ENCODE measurements around the gene SDHAF2. TPM values are rescaled to one million over a fixed set of nuclear protein-coding genes. Genes with fewer than 3 reads are reported as not detected.
A peak's percentile ranks its signal among the peaks of the same experiment; 100 is the strongest.
"Not testable (repeated sequence)": the region's sequence is repeated elsewhere in the genome, so short reads cannot be mapped to it uniquely, and the experiment has no call there.

The SDHAF2 gene
- 68.5 TPM for total RNA-seq

DNA sequence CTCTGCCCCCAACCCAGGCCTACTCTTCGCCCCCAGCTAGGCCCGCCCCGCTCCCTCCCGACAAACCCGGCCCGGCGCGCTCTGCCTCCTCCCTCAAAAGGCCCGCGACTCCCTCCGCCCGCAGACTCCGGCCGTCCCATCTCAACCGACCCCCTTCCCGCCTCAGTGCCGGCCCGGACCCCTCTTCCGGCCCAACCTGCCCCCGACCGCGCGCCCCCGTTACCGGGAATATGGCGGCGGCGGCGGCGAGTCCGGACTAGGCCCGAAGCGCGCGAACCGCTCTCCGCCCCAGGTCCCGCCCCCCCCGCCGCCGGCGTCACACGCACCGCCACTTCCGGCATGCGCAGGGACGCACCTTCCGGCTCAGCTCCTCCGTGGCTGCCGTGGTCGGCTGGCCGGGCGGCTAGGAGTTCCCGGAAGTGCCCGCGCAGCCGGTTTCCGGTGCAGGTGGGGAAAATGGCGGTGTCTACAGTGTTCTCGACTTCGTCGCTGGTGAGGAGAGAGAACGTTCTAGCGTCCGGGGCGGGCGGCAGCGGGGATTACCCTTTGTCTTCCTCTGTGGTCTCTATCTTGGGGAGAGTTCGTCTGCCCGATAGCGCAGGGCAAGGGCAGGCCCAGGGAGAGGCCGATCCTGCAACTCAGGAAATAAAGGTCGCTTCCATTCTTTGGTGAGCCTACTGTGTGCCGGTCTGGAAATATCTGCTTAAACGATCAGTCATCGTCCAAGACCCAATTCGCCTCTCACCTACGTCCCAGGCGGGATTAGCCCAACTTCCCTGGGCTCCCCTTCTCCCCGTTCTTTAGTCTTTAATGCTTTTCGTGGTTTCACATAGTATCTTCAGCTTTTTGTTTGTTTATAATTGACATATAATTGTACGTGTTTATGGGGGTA lies at the start of gene SDHAF2, which contains the start of gene CPSF7:
TSS of gene SDHAF2 (plus strand) at position 434 of the 892 bp plus-strand sequence. CDS start at position 457, 23 bp downstream.
TSS of gene CPSF7 (minus strand) at position 285 of the 892 bp plus-strand sequence. CDS start 740 bp downstream, outside the sequence.
- FAIRE-seq (no peak), DNase-seq (ENCODE audit: low spot score in 2 of 2) (peak; percentile 95)

DNA sequence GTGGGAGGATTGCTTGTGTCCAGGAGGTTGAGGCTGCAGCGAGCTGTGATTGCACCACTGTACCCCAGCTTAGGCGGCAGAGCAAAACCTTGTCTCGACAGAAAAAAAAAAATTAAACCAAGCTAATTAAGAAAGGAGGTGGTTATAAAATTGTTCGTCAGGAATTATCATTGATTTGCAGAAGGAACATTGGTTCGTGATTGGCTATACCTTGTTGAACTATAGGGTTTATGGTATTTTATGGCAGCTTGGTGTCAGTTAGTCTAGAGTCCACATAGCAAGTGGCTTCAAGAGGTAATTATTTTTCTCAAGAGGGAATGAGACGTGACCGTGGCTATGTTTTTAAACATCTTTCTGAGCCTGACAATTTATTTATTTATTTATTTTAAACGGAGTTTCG lies 49.0 kb upstream of the SDHAF2 start:
- FAIRE-seq (no peak), DNase-seq (ENCODE audit: low spot score in 2 of 2) (no peak)

DNA sequence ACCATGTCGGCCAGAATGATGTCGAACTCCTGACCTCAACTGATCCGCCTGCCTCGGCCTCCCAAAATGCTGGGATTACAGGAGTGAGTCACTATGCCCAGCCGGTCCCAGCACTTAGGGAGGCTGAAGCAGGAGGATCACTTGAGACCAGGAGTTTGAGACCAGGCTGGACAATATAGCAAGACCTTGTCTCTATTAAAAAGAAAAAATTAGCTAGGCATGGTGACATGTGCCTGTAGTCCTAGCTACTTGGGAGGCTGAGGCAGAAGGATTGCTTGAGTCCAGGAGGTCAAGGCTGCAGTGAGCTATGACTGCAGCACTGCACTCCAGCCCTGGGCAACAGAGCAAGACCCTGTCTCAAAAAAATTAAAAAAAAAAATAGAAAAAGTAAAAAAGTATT lies 46.1 kb upstream of the SDHAF2 start:
- DNase-seq (ENCODE audit: low spot score in 2 of 2); FAIRE-seq: not testable (repeated sequence)

DNA sequence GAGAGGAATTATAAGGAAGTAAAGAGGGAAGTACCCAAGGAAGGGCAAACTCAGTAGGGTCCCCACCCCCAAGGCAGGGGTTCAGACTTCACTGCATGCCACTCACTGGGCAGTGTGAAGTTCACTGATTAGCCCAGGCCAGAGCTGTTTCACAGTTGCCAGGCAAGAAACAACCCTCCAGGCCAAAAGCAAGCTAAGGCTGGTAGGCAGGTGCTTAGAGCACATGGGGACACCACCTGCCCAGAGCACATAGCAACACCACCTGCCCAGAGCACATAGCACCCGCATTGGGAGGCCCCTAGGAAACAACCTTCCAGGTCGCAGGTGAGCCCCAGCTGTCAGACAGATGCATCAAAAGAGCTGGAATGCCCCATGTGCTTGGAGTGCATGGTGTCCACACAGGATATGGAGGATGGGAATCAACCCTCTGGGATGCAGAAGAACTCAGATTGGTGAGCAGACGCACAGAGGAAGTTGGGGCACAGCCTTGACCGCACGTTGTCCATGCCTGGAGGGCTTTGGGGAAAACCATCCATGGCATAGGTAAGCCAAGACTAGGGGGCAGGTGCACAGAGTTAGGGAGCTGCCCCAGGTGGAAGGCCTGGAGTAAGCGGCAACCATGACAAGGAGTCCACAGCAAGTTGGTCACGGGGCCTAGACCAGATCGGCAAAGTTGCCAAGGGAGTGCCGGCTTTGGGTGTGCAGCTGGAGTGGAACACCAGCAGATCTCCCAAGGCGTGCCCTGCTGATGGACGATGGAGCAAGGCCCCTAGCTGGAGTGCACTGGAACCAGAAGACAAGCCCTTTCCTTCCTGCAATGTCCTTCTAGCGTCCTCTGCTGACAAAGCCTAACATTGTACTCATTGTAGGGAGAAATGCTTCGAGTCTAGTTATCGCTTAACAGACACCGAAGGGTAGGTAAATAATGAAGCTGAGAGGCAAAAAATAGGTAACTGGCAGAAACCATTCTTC lies 45.4 kb upstream of the SDHAF2 start:
- FAIRE-seq (no peak), DNase-seq (ENCODE audit: low spot score in 2 of 2) (no peak)

DNA sequence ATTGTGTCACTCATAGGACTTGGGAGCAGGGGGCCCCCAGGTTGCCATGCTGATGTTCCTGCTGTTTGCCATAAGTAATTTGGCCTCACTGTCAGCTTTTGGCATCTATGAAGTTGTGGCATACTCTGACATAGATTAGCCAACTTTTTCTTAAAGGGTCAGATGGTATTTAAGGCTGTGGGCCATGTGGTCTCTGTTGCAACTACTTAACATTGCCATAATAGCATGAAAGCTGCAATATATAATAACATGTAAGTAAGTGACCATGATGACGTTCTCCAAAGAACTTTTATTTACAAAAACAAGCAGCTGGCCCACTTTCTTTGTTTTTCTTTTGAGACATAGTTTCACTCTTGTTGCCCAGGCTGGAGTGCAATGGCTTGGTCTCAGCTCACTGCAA lies 39.8 kb upstream of the SDHAF2 start:
- DNase-seq (ENCODE audit: low spot score in 2 of 2) (no peak), FAIRE-seq (no peak)

DNA sequence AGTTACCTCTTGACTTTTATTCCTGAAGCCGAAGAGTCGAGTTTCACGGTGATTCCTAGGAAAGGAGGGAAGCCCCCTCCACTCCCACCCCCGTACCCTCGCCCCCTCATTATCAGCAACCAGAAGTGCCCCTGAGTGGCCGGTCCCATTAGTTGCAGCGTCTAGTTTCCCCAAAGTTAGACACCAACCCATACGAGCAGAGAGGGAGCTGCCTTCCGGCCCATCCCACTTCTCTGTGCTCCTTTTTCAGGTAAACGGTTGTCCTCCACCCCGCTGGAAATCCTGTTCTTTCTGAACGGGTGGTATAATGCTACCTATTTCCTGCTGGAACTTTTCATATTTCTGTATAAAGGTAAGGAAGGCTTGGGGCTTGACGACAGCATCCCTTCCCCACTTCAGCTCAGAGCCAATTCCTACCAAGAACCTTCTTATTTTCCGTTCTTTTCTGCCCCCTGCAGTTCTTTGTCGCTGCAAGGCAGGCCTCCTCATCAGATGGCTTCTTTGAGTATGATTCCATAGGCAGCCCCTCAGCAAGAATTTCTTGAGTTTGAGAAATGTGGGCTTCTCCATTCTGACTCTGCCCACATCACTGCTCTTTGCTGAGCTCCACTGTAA lies 36.8 kb upstream of the SDHAF2 start:
- no peak for FAIRE-seq
- peak in 1 of 2 donors; percentile 34 for DNase-seq (ENCODE audit: low spot score in 2 of 2)

DNA sequence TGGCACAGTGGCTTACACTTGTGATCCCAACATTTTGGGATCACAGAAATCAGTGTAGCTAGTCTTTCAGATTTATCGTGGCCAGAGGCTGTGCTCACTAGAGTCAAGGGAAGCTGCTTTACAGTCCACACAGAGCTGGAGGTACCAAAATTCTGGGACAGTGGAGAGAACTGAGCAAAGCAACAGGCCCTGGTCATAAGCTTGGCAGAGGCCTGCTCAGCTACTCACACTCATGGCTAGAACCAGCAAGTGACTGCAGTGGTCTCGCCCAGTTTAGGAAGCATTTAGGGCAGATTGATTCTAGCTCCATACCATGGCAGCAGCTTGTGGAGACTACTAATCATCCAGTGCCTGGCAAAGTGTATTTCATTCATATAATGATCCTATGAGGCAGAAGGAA lies 28.8 kb upstream of the SDHAF2 start:
- no peak for FAIRE-seq

DNA sequence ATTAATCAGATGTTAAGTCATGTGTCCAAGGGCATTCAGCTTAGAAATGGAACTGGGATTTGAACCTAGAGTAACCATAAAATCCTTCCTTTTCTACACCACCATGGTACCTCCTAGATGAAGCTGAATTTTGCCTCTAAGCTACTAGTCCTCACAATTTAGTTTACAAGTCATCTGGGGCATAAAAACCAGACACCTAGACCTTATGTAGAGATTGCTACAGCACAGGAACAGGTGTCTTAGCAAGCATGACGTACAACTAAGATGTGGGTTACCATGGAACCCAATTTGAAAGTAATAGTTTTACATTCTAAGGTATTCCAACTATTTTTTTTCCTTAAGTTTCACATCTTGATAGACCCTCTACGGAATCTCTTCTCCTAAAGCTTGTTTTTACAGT lies 28.4 kb upstream of the SDHAF2 start:
- DNase-seq (ENCODE audit: low spot score in 2 of 2) (no peak), FAIRE-seq (no peak)

More for the DNA sequence above, 28.8 kb upstream of the SDHAF2 start:
- no peak for DNase-seq (ENCODE audit: low spot score in 2 of 2)

DNA sequence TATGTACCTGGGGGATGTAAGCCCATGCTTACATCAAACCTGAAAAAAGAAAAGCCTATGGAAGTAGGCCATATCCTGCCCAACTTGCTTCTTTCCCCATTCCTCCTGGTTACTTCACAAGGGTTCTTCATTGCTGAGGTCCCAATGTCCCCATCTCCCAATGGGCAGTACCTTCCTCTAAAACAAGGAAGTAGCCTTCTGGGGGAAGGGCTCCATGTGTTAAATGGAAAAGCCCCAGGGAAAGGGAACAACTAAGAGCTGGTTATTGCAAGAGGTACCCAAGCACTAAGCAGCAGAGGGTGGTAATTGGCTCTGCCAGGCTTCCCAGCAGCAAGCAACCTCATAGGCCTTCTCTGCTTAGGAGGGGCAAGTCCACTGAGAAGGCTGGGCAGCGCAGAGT lies 26.3 kb upstream of the SDHAF2 start:
- FAIRE-seq = no peak
- DNase-seq (ENCODE audit: low spot score in 2 of 2) = no peak

DNA sequence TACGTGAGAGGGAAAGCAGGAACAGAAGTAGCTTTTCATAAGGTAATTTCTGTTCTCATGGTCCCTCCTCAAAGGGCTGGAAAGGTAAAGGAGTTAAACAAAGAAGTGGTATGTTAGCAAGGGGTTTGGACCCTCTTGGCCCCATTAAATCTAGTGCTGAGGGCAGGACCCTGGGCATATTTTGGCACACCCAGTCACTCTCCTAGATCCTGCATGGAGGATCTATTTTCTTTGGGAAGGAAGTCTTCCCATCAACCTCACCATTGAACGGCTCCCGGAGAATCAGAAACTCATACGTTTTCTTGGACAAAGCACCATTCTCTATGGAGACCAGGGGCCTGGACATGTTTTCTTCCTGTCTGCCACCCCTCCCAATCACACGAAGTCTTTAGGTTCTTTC lies 25.8 kb upstream of the SDHAF2 start:
- FAIRE-seq (no peak), DNase-seq (ENCODE audit: low spot score in 2 of 2) (no peak)

DNA sequence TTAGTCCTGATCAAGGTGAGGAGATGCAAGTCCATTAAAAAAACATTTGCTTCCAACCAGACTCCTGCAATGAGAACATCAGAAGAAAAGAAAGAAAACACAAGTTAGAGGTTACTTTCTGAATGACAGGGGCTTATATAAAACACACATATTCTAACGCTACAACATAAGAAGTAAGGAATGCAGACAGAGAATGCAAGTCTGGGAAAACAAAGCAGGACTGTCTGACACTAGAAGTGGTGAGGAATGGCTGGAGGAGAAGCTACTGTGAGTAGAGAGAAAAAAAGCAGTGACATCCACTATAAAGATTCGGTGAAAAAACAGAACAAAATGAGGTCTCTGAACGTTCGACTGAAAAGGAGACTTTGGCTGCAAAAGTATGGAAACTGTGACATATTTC lies 25.3 kb upstream of the SDHAF2 start:
- DNase-seq (ENCODE audit: low spot score in 2 of 2) = no peak
- no peak for FAIRE-seq

DNA sequence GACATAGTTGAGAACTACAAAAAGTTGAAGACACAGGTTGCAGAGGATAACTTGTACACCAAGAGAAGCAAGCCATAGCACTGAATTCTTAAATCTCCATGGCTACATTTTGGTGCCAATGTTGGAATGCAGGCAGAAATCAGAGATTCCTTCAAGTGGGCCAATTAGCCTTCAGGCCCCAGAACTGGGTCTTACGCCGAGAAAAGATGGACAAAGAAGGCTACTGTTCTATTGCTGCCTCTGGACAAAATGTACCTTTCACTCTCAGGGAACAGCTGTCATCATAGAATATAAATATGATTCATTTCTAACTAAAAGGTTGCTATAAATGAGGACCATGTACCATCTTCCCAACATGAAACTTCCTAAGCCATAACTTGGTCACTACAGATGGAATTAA lies 23.9 kb upstream of the SDHAF2 start:
- DNase-seq (ENCODE audit: low spot score in 2 of 2) (peak in 1 of 2 donors; percentile 35), FAIRE-seq (no peak)

DNA sequence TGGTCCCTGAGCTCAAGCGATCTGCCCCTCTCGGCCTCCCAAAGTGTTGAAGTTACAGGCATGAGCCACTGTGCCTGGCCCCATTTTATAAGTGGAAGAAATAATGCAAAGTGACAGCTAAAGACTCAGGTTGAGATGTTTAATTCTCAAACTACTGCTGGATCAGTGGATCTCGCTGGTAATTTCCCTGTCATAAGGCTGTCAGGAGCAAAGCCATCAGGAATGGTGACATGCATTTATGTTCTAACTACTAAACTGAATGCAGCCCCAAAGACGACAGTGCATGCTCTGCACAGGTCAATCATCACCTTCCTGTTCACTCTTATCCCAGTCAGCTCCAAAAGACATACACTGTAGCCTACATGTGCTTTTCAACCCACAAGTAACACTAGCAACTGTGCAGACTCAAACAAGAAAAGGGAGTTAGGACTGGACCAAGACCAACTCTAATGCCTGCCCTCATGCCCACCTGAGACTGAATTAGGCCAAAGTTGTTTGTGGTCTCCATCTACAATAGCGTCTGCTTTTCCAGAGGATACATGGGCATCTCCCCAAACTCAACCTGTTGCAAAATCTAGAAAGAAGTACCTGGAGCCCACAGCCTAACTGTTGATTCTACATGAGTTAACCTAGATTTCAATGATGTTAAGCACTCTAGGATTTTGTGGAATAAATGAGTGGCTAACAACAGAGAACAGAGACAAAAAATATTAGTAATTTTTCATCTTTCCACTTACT lies 22.8 kb upstream of the SDHAF2 start:
- DNase-seq (ENCODE audit: low spot score in 2 of 2) (no peak), FAIRE-seq (no peak)

DNA sequence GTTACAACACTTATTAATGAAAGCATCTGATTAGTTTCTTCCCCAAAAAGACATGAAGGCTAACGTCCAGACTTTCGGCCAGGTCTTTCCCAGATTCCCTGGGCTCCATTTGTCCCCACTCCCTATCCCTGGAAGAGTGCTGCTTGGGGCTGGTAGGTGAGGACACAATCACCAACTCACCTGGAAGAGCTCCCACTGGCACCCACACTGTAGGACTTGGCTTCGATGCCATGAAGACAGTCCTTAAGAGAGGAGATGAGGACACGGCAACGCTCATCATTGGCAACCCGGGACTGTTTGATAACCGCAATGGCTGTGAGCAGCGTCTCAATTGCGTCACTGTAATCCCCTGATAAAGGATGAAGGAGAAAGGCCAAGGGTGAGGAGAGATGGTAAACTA lies 18.3 kb upstream of the SDHAF2 start:
- FAIRE-seq = no peak

DNA sequence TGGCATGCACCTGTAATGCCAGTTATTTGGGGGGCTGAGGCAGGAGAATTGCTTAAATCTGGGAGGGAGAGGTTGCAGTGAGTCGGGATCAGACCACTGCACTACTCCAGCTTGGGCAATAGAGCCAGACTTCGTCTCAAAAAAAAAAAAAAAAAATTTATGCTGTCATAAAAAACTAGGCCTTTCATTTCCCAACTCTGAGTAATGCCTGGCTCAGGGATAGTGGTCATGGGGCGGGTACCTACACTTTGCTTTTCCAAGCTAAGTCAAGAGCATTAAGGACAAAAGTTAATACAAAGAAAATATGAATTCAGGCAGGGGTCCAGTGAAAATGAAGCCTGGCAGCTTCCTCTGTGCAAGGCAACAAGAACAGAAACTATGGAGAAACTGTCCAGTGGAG lies 16.4 kb upstream of the SDHAF2 start:
- DNase-seq (ENCODE audit: low spot score in 2 of 2) (no peak), FAIRE-seq (no peak)

More for the DNA sequence above, 18.3 kb upstream of the SDHAF2 start:
- DNase-seq (ENCODE audit: low spot score in 2 of 2) = no peak

DNA sequence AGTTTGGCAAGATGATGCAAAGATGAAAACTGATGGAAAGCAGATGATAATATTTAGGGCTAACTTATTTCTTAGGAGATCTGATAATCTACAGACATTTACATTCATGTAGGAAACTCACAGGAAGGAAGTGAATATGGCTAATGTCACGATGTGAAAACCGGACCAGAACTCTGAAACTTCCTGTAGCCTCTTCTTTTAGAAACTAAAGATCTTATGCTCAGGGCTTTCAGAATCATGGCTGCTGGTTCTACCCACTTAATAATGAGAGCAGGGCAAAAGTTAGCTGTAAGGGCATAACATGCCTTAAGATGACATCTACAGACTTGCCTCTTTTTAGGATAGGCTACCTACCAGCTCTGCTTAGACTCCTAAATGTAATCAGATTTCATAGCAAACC lies 15.4 kb upstream of the SDHAF2 start:
- FAIRE-seq (no peak), DNase-seq (ENCODE audit: low spot score in 2 of 2) (no peak)

DNA sequence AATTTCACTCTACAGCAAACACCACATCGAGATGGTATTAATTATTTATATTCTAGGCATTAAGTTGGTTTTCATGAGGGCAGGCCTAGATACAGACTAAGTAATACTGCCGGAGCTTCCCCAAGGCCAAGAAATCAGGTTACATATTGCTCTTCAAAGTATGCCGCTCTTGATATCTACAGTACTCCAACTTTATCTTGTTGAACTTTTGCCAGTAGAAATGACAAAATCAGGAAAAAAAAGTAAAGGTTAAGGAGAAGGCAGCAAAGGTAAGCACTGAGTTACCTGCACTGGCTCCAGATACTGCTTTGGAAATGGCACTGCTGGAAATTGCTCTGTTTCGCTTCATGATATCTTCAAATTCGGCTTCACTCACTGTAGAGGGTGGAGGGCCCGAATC lies 14.5 kb upstream of the SDHAF2 start:
- DNase-seq (ENCODE audit: low spot score in 2 of 2) (no peak), FAIRE-seq (no peak)

DNA sequence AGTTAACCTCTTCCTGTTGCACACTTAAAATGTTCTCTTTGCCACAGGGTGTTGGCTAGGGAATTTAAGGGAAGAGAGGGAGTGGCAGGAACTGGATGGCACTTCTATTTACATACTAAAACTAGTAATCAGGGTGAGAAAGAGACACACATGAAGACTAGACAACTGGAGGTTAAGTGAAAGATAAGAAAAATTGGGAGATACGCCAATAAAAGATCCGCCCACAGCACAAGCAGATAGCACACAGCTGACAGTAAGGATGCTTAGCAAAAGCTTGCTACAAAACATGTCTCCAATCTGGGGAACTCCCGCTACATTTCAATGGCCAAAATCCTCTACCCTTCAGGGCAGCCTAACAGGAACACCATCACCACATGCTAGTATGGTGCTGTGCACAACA lies 13.0 kb upstream of the SDHAF2 start:
- FAIRE-seq (no peak), DNase-seq (ENCODE audit: low spot score in 2 of 2) (no peak)

DNA sequence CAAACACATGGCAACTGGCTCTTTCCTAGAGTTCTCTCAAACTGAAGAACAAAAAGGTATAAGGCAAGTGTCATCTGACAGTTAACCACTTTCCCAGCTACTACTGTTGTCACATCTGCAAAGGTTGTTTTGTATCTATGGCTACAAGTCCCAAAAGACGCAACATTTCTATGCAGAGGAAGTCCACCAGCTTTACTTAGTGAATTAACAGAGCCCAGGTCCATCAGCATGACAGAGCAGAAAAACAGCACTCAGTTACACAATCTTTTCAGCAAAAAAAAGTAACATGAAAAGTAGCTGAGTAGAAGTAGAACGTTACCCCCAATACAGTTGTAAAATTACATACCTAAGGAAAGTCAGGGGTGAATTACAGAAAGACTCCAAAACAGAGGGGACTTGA lies 12.3 kb upstream of the SDHAF2 start:
- FAIRE-seq = no peak
- DNase-seq (ENCODE audit: low spot score in 2 of 2) = no peak

DNA sequence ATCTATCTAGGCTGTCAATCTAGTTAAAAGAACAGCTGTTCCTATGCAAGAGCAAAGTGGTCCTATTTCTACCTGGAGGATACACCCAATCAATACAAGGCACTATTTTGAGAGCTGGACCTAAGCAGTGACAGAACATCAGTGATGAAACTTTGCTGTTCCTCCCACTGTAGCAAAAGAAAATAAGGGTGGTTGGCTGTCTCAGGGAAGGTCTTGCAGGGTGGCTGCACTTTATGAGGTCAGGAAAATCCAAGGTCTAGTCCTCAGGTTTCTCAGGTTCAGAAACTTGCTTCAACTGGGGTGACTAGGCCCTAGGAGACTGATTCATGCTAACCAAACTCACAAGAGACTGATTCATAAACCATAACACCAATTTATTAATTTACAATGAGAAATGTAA lies 11.8 kb upstream of the SDHAF2 start:
- DNase-seq (ENCODE audit: low spot score in 2 of 2) (no peak), FAIRE-seq (no peak)
